GM18508 (cell line): ENCODE data around the gene TPBGL.

Experiments used
- ATAC-seq: cut with Tn5 transposase; IDR thresholded peaks from one replicate; pipeline ENCODE4 v1.9.1; 2021; ENCODE audit warnings: moderate number of reproducible peaks; ENCODE audit not compliant: insufficient read depth, unreplicated experiment

TPBGL gene, protein sequence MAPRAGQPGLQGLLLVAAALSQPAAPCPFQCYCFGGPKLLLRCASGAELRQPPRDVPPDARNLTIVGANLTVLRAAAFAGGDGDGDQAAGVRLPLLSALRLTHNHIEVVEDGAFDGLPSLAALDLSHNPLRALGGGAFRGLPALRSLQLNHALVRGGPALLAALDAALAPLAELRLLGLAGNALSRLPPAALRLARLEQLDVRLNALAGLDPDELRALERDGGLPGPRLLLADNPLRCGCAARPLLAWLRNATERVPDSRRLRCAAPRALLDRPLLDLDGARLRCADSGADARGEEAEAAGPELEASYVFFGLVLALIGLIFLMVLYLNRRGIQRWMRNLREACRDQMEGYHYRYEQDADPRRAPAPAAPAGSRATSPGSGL

DNA sequence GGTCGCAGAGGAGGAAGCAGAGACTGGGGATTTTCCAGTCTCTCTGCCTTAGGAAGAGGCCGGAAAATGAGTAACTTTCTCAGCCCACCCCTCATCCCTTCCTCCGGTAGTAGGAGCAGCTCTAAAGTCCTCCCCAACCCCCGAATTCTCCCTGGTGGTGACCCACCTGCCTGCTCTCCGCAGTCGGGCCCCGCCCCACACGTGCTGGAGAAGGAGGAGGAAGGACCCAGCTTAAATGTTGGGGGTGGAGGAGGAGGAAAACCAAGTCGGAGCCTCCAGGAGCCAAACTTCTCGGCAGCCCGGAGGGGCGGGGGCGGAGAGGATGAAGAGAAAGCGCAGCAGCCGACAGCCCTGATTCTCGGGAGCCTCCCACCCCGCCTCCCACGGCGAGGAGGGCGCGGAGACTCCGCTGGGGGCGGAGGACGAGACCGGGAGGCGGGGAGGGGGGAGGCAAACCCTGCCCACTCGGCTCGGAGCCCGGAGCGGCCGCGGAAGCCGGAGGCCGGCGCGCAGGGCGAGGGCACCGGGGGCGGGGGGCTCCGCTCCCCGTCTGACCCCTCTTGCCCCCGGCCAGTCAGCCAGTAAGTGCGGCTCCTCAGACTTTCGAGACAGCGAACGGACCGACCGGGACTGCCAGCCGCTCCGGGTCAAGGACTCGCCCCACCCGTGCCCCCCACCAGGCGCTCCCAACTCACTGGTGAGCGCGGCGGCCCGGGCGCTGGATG, at the start of gene TPBGL:
TPBGL (plus strand) TSS at position 464 of the 725 bp plus-strand sequence. CDS start 276 bp downstream, outside the sequence.
- no peak for ATAC-seq

DNA sequence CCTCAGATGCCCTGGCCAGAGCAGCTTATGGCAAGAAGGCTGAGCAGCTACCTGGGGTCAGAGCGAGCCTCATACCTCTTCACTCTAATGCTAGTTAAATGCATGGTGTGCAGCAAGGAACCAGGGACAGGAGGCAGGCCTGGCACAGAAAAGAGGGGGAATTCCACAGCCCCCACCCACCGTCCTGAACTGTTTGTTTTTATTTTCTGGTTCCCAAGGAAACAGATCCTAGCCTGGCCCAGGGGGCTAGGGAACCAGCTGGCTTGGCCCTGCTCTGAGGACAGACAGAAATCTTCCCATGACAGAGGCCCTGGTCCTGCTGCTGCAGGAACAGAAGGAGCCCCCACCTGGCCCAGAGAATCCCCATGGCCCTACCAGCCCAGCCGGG, 49.2 kb upstream of the TPBGL start:
- no peak for ATAC-seq

DNA sequence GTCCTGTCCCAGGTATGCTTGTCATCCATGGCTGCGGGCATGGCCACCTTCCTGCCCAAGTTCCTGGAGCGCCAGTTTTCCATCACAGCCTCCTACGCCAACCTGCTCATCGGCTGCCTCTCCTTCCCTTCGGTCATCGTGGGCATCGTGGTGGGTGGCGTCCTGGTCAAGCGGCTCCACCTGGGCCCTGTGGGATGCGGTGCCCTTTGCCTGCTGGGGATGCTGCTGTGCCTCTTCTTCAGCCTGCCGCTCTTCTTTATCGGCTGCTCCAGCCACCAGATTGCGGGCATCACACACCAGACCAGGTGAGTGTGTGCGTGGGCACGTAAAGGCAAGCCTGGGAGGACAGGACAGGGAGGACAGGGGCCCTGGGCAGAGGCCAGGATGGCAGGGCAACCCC, 47.3 kb upstream of the TPBGL start:
- no peak for ATAC-seq

DNA sequence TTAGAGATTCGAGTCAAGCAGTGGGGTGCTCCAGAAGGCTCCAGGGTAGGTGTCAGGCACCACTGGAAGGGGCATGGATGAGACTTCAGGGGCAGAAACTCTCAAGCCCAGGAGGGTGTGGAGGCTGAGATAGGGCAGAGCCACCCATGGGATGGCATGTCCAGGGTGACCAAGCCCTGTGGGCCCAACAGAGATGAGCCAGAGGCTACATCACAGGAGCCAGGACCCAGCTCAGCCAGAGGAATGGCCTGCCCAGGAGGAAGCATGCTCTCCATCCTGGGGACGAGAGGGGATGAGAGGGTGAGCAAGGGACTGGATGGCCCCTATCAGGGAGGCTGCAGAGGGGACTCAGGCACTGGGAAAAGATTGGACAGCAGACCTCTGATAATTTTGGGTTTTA, 46.9 kb upstream of the TPBGL start:
- no peak for ATAC-seq

DNA sequence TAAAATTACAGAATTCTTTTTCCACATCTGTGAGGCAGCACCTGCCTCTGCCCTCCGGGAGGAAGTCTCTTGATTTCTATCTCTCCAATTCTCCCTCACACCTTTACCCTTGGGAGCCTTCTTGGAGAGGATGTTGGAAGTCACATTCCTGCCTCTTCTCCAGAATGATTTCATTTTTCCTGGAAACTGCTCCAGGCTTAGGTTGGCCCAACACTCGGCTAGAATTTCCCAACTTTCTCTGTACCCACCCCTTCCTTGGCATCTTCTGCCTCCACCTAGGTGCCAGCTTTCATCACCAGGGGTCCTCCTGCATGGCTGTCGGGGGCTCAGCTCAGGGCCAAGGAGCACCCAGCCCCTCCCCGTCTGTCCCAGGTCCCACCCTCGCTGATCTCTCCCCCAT, 46.4 kb upstream of the TPBGL start:
- ATAC-seq: no peak

GRCh38 chr11:75195167-75195962, 45.2 kb upstream of the TPBGL start:
- ATAC-seq: no peak

DNA sequence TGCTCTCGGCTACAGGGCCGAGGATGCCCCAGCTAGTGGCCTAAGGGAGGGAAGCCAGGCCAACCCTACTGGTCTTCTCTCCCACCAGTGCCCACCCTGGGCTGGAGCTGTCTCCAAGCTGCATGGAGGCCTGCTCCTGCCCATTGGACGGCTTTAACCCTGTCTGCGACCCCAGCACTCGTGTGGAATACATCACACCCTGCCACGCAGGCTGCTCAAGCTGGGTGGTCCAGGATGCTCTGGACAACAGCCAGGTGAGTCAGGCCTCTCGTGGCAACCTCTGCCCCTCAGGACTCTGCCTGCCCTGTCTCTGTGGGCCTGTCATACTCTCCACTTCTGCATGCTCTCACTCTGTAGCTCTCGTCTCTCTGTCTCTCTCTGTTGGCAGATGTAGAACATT, 44.1 kb upstream of the TPBGL start:
- ATAC-seq: no peak

GRCh38 chr11:75197512-75198277, 42.9 kb upstream of the TPBGL start:
- ATAC-seq: no peak

DNA sequence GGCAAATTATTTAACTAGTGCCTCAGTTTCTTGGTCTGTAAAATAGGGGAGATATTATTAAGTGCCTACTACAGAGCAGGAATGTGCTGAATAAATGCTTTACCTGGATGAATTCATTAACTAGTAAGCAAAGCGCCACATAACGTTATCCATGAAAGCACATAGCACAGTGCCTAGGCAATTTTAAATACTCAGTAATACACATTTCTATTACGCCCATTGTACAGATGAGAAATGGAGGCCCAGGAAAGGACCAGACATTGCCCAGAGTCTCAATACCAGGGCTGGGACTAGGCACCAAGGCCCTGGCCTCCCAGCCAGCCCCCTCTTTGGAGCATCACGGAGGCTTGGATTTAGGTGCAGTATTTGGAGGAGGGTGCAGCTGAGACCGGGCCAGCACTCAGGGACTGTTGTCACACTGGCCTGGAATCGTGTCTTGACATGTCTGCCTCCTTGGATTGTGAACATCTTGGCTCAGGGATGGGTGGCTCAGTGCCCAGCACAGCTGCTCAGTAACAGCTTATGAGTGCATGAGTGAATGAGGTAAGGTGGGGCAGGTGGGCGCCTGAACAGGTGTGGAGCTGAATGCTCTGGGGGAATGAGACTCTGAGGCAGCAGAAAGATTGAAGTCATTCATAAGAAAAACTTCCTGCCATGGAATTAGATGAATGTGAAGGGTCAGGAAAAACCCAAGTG, 42.1 kb upstream of the TPBGL start:
- no peak for ATAC-seq

- ATAC-seq: no peak
Measured at GRCh38 chr11:75199412-75199955, 41.1 kb upstream of the TPBGL start.

- no peak for ATAC-seq
Measured at GRCh38 chr11:75200051-75200450, 40.5 kb upstream of the TPBGL start.

DNA sequence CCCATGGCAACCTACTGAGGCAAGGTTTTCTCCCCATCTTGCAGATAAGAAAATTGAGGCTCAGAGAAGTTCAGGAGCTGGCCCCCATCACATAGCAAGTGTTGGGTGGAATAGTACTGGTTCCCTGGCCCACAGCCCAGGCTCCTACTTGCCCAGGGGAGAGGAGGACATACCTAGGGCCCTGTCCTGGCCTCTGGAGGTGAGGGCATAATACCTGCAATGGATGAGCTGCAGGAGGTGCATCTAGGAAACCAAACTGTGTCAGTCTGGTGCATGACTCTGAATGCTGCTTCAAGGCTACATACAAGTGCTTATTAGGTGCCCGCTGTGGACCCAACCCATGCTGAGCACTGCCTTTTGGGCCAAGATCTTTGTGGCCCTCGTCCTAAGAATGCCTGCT, 40.0 kb upstream of the TPBGL start:
- ATAC-seq: no peak

- no peak for ATAC-seq
Measured at GRCh38 chr11:75201771-75202170, 38.8 kb upstream of the TPBGL start.

GRCh38 chr11:75202195-75202594, 38.4 kb upstream of the TPBGL start:
- ATAC-seq: no peak

DNA sequence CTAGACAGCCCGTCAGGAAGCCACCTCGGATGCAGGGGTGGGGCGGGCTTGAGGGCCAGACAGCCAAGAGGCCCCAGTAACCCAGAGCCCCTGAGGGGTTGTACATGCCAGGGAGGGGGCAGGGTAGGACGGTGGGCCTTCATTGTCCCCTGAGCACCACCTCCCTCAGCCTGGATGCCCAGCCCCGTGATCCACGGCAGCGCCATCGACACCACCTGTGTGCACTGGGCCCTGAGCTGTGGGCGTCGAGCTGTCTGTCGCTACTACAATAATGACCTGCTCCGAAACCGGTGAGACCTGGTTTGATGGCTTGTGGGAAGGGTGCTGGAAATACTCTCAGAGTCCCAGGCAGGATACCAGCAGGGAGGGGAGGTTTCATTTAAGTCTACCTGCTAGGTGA, 37.4 kb upstream of the TPBGL start:
- ATAC-seq: no peak

DNA sequence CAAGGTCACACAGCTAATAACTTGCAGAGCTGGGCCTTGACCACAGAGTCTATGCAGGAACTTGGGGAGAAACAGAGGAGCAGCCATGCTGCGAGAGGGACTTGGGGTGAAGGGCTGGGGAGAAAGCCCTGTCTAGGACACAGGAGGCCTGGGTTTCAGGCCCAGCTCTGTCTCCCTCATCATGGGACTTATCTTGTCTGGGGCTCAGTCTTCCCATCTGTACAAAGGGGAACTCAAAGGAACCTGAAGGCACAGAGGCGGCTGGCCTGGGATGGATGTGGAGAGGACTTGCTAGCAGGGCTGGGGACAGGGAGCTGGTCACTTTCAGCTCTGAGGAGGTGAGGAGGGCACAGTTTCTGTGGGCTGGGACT, 36.9 kb upstream of the TPBGL start:
- ATAC-seq: no peak

GRCh38 chr11:75204012-75204674, 36.4 kb upstream of the TPBGL start:
- no peak for ATAC-seq

- ATAC-seq: no peak
Measured at GRCh38 chr11:75204685-75205563, 35.6 kb upstream of the TPBGL start.
